HepG2 (cell line): Measurements from ENCODE around the gene MED15. TPM values are rescaled to one million over a fixed set of nuclear protein-coding genes. Genes with fewer than 3 reads are reported as not detected.

Experiments
- ATF1 ChIP-seq: IDR thresholded peaks from 2 replicates; pipeline ENCODE4 v1.6.1; 2016; ENCODE audit warnings: mild to moderate bottlenecking, control low read depth
- BCL6 ChIP-seq: IDR thresholded peaks from 2 replicates; pipeline ENCODE4 v1.6.1; 2016; ENCODE audit warnings: missing genetic modification reagents, missing compliant biosample characterization
- CEBPB ChIP-seq: IDR thresholded peaks from 2 replicates; pipeline ENCODE4 v1.6.1; 2011; ENCODE audit warnings: low read depth, low read length, improper control_type of control experiment, borderline replicate concordance
- MAZ ChIP-seq, 2 experiments: sonication (generic) in 1 of 2; formaldehyde crosslinking in 1 of 2; IDR thresholded peaks; 2 replicates each; pipeline versions ENCODE4 v1.5.0 to v1.6.1; 2012 to 2020; ENCODE audit warnings: low read depth in 2 of 2, mild to moderate bottlenecking in 2 of 2, borderline replicate concordance in 1 of 2, improper control_type of control experiment in 1 of 2, low read length in 1 of 2, missing genetic modification reagents in 1 of 2, moderate library complexity in 1 of 2
- NBN ChIP-seq: fragments of 450-650 bp; conservative IDR thresholded peaks from 2 replicates; pipeline ENCODE4 v1.6.1; 2017
- ZNF142 ChIP-seq: sonication (generic); formaldehyde crosslinking; IDR thresholded peaks from 2 replicates; pipeline ENCODE4 v1.4.0; 2020; ENCODE audit warnings: missing genetic modification reagents
- ZNF232 ChIP-seq: sonication (generic); formaldehyde crosslinking; IDR thresholded peaks from 2 replicates; pipeline ENCODE4 v1.4.0; 2020; ENCODE audit warnings: missing genetic modification reagents, borderline replicate concordance
- ZNF441 ChIP-seq: sonication (generic); formaldehyde crosslinking; IDR thresholded peaks from 2 replicates; pipeline ENCODE4 v1.7.0; 2021; ENCODE audit warnings: missing genetic modification reagents, borderline replicate concordance
- ZNF83 ChIP-seq: sonication (generic); formaldehyde crosslinking; IDR thresholded peaks from 2 replicates; pipeline ENCODE4 v1.4.0; 2020; ENCODE audit warnings: missing genetic modification reagents, mild to moderate bottlenecking, borderline replicate concordance
- polyA plus RNA-seq, 8 experiments: library from polyadenylated mRNA; depleted of rRNA in 3 of 8; stranded (reverse) in 7 of 8; unstranded in 1 of 8; fragments of >200 nt; fragmentation: Illumina TruSeq in 4 of 8; extraction: Trizol in 4 of 8; gene quantifications; 2 replicates each; pipeline versions ENCODE4 v1.2.1 to v1.2.3, GENCODE V29; 2011 to 2016; ENCODE audit warnings: low read depth in 4 of 8, missing spikeins in 1 of 8, mixed read lengths in 1 of 8; ENCODE audit not compliant: insufficient read depth in 1 of 8
- total RNA-seq, 5 experiments: library from RNA; depleted of rRNA; stranded (reverse); fragments of >200 nt; fragmentation: Illumina TruSeq; extraction: Trizol; gene quantifications; 2 replicates each; pipeline ENCODE4 v1.2.3, GENCODE V29; 2016; ENCODE audit warnings: low read depth in 1 of 5
- TF ChIP-seq, protein P1 (sequence below): sonication (generic); formaldehyde crosslinking; IDR thresholded peaks from 2 replicates; pipeline ENCODE4 v1.5.0; 2020; ENCODE audit warnings: missing genetic modification reagents
- TF ChIP-seq, protein P2 (sequence below): fragments of 450-650 bp; IDR thresholded peaks from 2 replicates; pipeline ENCODE4 v1.6.1; 2016
- TF ChIP-seq, protein P3 (sequence below): sonication (generic); formaldehyde crosslinking; IDR thresholded peaks from 2 replicates; pipeline ENCODE4 v1.5.0; 2020; ENCODE audit warnings: mild to moderate bottlenecking, missing genetic modification reagents, borderline replicate concordance

The MED15 gene
- total and polyA plus RNA-seq, 2 of the 13 experiments (the other 11 are each of a cell fraction or from before 2014, with no cell fraction given), result 14.3 to 27.0 TPM

DNA sequence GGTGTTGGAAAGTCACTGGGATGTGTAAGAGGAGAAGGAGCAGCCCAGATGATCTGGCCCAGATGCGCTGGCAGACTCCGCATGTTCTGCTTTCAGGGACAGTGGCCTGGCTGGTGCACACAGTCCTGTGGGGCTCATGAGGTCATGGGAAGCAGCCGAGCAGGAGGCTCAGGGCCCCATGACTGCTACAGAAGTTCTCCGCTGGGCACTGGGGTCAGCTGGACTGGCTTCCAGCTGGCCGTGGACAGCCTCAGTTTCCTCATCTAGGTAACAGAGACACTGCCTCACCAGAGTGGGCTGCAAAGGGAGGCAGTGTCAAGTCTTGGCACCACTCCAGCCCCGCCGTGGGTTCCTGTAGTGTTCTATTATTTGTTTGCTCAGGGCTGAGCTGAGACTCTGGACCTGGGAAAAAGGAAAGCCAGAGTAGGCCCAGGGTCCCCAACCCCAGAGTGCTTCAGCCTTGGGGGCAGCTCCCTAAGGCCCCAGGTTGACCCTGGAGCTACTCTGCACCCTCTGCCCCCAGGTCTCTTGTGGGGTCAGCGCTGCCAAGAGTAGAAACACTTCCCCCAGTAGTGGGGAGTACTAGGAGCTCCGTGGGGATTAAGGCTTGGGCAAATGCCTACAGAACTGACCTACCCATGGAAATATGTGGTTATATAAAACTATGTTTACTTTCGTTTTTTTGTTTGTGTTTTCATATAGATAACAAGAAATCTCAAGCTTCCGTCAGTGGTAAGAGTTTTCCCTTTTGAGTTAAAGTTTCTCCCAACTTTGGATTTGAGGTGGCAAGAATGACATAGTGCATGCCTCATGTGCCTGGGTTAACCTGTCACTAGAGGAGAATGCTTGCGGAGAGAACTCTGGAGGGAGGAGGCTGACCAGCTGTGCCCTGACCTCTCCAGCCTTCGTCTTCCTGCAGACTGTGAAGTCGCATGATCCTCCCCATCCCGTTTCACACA lies 45.3 kb downstream of the MED15 start (continued):
- TF ChIP-seq, protein P1, sequence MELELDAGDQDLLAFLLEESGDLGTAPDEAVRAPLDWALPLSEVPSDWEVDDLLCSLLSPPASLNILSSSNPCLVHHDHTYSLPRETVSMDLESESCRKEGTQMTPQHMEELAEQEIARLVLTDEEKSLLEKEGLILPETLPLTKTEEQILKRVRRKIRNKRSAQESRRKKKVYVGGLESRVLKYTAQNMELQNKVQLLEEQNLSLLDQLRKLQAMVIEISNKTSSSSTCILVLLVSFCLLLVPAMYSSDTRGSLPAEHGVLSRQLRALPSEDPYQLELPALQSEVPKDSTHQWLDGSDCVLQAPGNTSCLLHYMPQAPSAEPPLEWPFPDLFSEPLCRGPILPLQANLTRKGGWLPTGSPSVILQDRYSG (CRISPR knock-in tag), result 0 out of 2 replicates have a peak, but pooled peaks have one; percentile 6
- no peak for TF ChIP-seq ZNF441 (CRISPR knock-in tag)
- TF ChIP-seq NBN, result no peak
- TF ChIP-seq CEBPB, result no peak
- TF ChIP-seq, protein P2, sequence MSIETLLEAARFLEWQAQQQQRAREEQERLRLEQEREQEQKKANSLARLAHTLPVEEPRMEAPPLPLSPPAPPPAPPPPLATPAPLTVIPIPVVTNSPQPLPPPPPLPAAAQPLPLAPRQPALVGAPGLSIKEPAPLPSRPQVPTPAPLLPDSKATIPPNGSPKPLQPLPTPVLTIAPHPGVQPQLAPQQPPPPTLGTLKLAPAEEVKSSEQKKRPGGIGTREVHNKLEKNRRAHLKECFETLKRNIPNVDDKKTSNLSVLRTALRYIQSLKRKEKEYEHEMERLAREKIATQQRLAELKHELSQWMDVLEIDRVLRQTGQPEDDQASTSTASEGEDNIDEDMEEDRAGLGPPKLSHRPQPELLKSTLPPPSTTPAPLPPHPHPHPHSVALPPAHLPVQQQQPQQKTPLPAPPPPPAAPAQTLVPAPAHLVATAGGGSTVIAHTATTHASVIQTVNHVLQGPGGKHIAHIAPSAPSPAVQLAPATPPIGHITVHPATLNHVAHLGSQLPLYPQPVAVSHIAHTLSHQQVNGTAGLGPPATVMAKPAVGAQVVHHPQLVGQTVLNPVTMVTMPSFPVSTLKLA, result peak; percentile 15; the same call in 1 of the 2 replicates
- peak; percentile 26; the same call in 1 of the 2 replicates for TF ChIP-seq BCL6 (CRISPR knock-in tag)
- TF ChIP-seq, protein P3, sequence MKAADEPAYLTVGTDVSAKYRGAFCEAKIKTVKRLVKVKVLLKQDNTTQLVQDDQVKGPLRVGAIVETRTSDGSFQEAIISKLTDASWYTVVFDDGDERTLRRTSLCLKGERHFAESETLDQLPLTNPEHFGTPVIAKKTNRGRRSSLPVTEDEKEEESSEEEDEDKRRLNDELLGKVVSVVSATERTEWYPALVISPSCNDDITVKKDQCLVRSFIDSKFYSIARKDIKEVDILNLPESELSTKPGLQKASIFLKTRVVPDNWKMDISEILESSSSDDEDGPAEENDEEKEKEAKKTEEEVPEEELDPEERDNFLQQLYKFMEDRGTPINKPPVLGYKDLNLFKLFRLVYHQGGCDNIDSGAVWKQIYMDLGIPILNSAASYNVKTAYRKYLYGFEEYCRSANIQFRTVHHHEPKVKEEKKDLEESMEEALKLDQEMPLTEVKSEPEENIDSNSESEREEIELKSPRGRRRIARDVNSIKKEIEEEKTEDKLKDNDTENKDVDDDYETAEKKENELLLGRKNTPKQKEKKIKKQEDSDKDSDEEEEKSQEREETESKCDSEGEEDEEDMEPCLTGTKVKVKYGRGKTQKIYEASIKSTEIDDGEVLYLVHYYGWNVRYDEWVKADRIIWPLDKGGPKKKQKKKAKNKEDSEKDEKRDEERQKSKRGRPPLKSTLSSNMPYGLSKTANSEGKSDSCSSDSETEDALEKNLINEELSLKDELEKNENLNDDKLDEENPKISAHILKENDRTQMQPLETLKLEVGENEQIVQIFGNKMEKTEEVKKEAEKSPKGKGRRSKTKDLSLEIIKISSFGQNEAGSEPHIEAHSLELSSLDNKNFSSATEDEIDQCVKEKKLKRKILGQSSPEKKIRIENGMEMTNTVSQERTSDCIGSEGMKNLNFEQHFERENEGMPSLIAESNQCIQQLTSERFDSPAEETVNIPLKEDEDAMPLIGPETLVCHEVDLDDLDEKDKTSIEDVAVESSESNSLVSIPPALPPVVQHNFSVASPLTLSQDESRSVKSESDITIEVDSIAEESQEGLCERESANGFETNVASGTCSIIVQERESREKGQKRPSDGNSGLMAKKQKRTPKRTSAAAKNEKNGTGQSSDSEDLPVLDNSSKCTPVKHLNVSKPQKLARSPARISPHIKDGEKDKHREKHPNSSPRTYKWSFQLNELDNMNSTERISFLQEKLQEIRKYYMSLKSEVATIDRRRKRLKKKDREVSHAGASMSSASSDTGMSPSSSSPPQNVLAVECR (CRISPR knock-in tag), result peak; percentile 44; the same call in 1 of the 2 replicates
- 0 out of 2 replicates have a peak, but pooled peaks have one; percentile 36 for TF ChIP-seq ZNF232
- TF ChIP-seq MAZ (IDR thresholded peaks at IDR 0.05; ENCODE audit: borderline replicate concordance, low read depth, low read length), result no peak
- 0 out of 2 replicates have a peak, but pooled peaks have one; percentile 35 for TF ChIP-seq MAZ (CRISPR knock-in tag; IDR thresholded peaks at IDR 0.05; ENCODE audit: low read depth)
- no peak for TF ChIP-seq ZNF83
- TF ChIP-seq ATF1 (CRISPR knock-in tag), result peak; percentile 37; the same call in 1 of the 2 replicates
- TF ChIP-seq ZNF142 (CRISPR knock-in tag), result no peak
